ENCODE data around the gene TOGARAM1. TPM values are rescaled to one million over a fixed set of nuclear protein-coding genes. Genes with fewer than 3 reads are reported as not detected.

The TOGARAM1 gene
- total and polyA plus RNA-seq, 9 of the 15 experiments (the other 6 are each of a cell fraction or from before 2014, with no cell fraction given) = 1.3 to 6.4 (median 3.7) TPM

DNA sequence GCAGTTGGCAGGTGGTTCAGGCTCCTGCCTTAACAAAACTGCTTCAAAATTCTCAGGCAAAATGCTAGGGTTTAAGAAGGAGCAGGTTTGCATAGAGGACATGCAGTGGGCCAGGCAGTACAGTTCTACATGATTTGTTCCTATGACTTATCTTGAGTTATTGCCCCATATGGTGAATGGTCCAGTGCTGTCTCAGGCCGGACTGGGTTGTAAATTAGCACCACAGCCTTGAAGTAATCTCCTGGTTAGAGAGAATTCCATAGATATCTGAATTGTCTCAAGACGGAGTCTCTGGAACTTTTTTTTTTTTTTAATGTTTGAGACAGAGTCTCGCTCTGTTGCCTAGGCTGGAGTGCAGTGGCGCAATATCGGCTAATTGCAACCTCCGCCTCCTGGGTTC is 110.1 kb downstream of the TOGARAM1 start (continued):
- TF ChIP-seq ZNF143 (CRISPR knock-in tag; IDR thresholded peaks at IDR 0.05) (no peak), ZNF589 (CRISPR knock-in tag; IDR thresholded peaks at IDR 0.05; ENCODE audit: low read depth) (no peak), ZNF384 (IDR thresholded peaks at IDR 0.05; ENCODE audit: low read depth, low read length) (no peak), CGGBP1 (CRISPR knock-in tag; IDR thresholded peaks at IDR 0.05) (no peak), NFIC (IDR thresholded peaks at IDR 0.05) (no peak), FOXA1 (IDR thresholded peaks at IDR 0.05; ENCODE audit: borderline replicate concordance) (no peak), CBX1 (IDR thresholded peaks at IDR 0.05; ENCODE audit: low read depth) (no peak)
- TF ChIP-seq, protein P1, sequence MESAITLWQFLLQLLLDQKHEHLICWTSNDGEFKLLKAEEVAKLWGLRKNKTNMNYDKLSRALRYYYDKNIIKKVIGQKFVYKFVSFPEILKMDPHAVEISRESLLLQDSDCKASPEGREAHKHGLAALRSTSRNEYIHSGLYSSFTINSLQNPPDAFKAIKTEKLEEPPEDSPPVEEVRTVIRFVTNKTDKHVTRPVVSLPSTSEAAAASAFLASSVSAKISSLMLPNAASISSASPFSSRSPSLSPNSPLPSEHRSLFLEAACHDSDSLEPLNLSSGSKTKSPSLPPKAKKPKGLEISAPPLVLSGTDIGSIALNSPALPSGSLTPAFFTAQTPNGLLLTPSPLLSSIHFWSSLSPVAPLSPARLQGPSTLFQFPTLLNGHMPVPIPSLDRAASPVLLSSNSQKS (CRISPR knock-in tag; IDR thresholded peaks at IDR 0.05) = no peak

- CTCF ChIA-PET (ENCODE audit: low intra/inter-chr PET ratio) = no interaction called here
- Histone ChIP-seq H4K20me1 (replicated peaks; ENCODE audit: control insufficient read depth, insufficient read depth, low read length) (no peaks in the 10 kb centered on the region), H2AFZ (ENCODE audit: low read depth, low read length) (no peak overlapping the region), H3K27ac (ENCODE audit: extremely low read depth, low read depth, low read length) (no peak overlapping the region), H3K4me3 (no peak overlapping the region), H3K4me1 (replicated peaks in 1 of 2; ENCODE audit: control insufficient read depth in 2 of 2, insufficient read depth in 2 of 2, low read length in 2 of 2) (no peaks in the 10 kb centered on the region), H3K36me3 (ENCODE audit: control insufficient read depth, insufficient read depth, low read length) (0 out of 3 replicates have a peak, but pooled peaks cover 2% of the 10 kb centered on the region), H3K79me2 (ENCODE audit: control insufficient read depth, insufficient read depth, low read length) (no peaks in the 10 kb centered on the region), H3K9me3 (replicated peaks; ENCODE audit: control insufficient read depth, insufficient read depth, low read depth, low read length) (no peaks in the 10 kb centered on the region), H3K9me1 (ENCODE audit: control insufficient read depth, insufficient read depth, low read length) (no peaks in the 10 kb centered on the region), H3K4me2 (ENCODE audit: insufficient read depth, low read length) (no peak overlapping the region), H3K9ac (ENCODE audit: insufficient read depth in 1 of 2, low read depth in 2 of 2, low read length in 2 of 2) (no peak overlapping the region), H3K27me3 (ENCODE audit: control insufficient read depth in 2 of 2, insufficient read depth in 2 of 2, low read length in 2 of 2) (no peaks in the 10 kb centered on the region)
- ATAC-seq = no peak
- TF ChIP-seq U2AF2 (optimal IDR thresholded peaks at IDR 0.05; ENCODE audit: low read depth, low read length) = no peak
- TF ChIP-seq MIER1 (IDR thresholded peaks at IDR 0.05; ENCODE audit: low read depth) = no peak
- 90% methylated on average over 5 of the region's 5 CpGs for WGBS (ENCODE audit: insufficient coverage, low coverage, missing lambda C conversion rate)
- BruUV-seq (replicated peaks) = no TSS peak
- POLR2A ChIA-PET = no interaction called here
- no peak for DNase-seq (ENCODE audit: extremely low read depth in 1 of 4, low spot score in 3 of 4)
- FAIRE-seq = no peak
- intact Hi-C loops (cut with micrococcal nuclease) = no loop called here
- in situ Hi-C loops (cut with MboI) = no loop called here
Measured at GRCh38 chr14:45073231-45073879, 111.4 kb downstream of the TOGARAM1 start.
